ENCODE measurements around the gene HNRNPR. TPM values are rescaled to one million over a fixed set of nuclear protein-coding genes. Genes with fewer than 3 reads are reported as not detected.

Gene HNRNPR
- total and polyA plus RNA-seq, 9 of the 15 experiments (the other 6 are each of a cell fraction or from before 2014, with no cell fraction given) = 80.9 to 372 (median 301) TPM

DNA sequence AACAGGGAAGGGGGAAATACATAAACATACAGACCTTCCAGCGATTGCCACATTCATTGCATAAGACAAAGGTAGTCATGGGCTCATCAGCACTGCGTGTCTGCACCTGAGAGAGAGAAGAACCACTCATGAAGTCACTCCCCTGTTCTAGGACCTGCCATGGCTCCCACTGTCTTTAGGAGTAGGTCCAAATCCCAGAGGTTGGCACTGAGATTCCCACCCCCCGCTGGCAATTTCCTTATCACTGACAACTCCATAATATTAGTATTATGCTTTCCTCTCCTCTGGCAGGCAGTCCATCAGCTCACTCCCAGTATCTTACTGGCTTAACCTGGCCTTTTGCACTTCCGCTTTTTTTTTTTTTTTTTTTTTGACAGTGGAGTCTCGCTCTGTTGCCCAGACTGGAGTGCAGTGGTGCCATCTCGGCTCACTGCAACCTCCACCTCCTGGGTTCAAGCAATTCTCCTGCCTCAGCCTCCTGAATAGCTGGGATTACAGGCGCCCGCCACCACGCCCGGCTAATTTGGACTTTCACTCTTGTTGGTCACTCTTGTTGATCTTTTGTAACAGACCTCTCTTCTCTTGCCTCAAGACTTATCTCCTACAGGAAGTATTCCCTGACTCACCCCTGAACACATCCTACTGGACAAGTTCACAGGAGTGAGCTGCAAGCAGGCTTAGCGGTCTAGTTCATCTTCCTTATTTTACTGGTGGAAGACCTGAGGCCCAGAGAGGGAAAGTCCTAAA is 40.4 kb upstream of the HNRNPR start (continued):
- TF ChIP-seq CCAR2 (IDR thresholded peaks at IDR 0.05; ENCODE audit: low read depth, low read length) = no peak
- peak; percentile 80 for TF ChIP-seq ETV1 (tag; conservative IDR thresholded peaks at IDR 0.05; ENCODE audit: low read depth)
- TF ChIP-seq ZFX (CRISPR knock-in tag; IDR thresholded peaks at IDR 0.05) = no peak
- TF ChIP-seq, protein P1, sequence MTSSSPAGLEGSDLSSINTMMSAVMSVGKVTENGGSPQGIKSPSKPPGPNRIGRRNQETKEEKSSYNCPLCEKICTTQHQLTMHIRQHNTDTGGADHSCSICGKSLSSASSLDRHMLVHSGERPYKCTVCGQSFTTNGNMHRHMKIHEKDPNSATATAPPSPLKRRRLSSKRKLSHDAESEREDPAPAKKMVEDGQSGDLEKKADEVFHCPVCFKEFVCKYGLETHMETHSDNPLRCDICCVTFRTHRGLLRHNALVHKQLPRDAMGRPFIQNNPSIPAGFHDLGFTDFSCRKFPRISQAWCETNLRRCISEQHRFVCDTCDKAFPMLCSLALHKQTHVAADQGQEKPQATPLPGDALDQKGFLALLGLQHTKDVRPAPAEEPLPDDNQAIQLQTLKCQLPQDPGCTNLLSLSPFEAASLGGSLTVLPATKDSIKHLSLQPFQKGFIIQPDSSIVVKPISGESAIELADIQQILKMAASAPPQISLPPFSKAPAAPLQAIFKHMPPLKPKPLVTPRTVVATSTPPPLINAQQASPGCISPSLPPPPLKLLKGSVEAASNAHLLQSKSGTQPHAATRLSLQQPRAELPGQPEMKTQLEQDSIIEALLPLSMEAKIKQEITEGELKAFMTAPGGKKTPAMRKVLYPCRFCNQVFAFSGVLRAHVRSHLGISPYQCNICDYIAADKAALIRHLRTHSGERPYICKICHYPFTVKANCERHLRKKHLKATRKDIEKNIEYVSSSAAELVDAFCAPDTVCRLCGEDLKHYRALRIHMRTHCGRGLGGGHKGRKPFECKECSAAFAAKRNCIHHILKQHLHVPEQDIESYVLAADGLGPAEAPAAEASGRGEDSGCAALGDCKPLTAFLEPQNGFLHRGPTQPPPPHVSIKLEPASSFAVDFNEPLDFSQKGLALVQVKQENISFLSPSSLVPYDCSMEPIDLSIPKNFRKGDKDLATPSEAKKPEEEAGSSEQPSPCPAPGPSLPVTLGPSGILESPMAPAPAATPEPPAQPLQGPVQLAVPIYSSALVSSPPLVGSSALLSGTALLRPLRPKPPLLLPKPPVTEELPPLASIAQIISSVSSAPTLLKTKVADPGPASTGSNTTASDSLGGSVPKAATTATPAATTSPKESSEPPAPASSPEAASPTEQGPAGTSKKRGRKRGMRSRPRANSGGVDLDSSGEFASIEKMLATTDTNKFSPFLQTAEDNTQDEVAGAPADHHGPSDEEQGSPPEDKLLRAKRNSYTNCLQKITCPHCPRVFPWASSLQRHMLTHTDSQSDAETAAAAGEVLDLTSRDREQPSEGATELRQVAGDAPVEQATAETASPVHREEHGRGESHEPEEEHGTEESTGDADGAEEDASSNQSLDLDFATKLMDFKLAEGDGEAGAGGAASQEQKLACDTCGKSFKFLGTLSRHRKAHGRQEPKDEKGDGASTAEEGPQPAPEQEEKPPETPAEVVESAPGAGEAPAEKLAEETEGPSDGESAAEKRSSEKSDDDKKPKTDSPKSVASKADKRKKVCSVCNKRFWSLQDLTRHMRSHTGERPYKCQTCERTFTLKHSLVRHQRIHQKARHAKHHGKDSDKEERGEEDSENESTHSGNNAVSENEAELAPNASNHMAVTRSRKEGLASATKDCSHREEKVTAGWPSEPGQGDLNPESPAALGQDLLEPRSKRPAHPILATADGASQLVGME (CRISPR knock-in tag; IDR thresholded peaks at IDR 0.05) = no peak
- TF ChIP-seq, protein P2, sequence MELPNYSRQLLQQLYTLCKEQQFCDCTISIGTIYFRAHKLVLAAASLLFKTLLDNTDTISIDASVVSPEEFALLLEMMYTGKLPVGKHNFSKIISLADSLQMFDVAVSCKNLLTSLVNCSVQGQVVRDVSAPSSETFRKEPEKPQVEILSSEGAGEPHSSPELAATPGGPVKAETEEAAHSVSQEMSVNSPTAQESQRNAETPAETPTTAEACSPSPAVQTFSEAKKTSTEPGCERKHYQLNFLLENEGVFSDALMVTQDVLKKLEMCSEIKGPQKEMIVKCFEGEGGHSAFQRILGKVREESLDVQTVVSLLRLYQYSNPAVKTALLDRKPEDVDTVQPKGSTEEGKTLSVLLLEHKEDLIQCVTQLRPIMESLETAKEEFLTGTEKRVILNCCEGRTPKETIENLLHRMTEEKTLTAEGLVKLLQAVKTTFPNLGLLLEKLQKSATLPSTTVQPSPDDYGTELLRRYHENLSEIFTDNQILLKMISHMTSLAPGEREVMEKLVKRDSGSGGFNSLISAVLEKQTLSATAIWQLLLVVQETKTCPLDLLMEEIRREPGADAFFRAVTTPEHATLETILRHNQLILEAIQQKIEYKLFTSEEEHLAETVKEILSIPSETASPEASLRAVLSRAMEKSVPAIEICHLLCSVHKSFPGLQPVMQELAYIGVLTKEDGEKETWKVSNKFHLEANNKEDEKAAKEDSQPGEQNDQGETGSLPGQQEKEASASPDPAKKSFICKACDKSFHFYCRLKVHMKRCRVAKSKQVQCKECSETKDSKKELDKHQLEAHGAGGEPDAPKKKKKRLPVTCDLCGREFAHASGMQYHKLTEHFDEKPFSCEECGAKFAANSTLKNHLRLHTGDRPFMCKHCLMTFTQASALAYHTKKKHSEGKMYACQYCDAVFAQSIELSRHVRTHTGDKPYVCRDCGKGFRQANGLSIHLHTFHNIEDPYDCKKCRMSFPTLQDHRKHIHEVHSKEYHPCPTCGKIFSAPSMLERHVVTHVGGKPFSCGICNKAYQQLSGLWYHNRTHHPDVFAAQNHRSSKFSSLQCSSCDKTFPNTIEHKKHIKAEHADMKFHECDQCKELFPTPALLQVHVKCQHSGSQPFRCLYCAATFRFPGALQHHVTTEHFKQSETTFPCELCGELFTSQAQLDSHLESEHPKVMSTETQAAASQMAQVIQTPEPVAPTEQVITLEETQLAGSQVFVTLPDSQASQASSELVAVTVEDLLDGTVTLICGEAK (IDR thresholded peaks at IDR 0.05) = peak; percentile 65; the same call in 1 of the 2 replicates
- TF ChIP-seq, protein P2 (CRISPR knock-in tag; IDR thresholded peaks at IDR 0.05) = no peak
- TF ChIP-seq GTF2E2 (tag; IDR thresholded peaks at IDR 0.05) = peak; percentile 71
- TF ChIP-seq SREBF2 (CRISPR knock-in tag; IDR thresholded peaks at IDR 0.05) = no peak
- 0 out of 4 replicates have a peak, but pooled peaks of 1 of the 2 experiments have one; percentile 27 for TF ChIP-seq HDAC1 (IDR thresholded peaks at IDR 0.05)
- no peak for TF ChIP-seq ZNF507 (tag; conservative IDR thresholded peaks at IDR 0.05)
- TF ChIP-seq ZEB2 (IDR thresholded peaks at IDR 0.05) = 0 out of 2 replicates have a peak, but pooled peaks have one; percentile 64
- TF ChIP-seq TAF9B (IDR thresholded peaks at IDR 0.05; ENCODE audit: partially characterized antibody) = no peak

Measured in K562 (cell line).